Endodermal cell (in vitro differentiated cells): Measurements from ENCODE around the gene DDX39A. TPM values are rescaled to one million over a fixed set of nuclear protein-coding genes. Genes with fewer than 3 reads are reported as not detected.

Experiments
- DNase-seq: peaks from one replicate; pipeline ENCODE4 v3.0.0-alpha.2; 2017
- H3K27ac ChIP-seq: 2 replicates; pipeline ENCODE4 v1.5.1; 2013; ENCODE audit warnings: mild to moderate bottlenecking, low read depth, low read length, moderate library complexity
- H3K27me3 ChIP-seq: 2 replicates; pipeline ENCODE4 v1.6.1; 2013; ENCODE audit warnings: mild to moderate bottlenecking, low read length, moderate library complexity; ENCODE audit not compliant: insufficient read depth, control insufficient read depth, poor library complexity, severe bottlenecking
- H3K36me3 ChIP-seq: 2 replicates; pipeline ENCODE4 v1.7.0; 2013; ENCODE audit warnings: mild to moderate bottlenecking, low read length, moderate library complexity; ENCODE audit not compliant: control insufficient read depth, insufficient read depth
- H3K4me1 ChIP-seq: one replicate; pipeline ENCODE4 v1.7.0; 2013; ENCODE audit warnings: low read length; ENCODE audit not compliant: control insufficient read depth, insufficient read depth
- H3K4me3 ChIP-seq: 2 replicates; pipeline ENCODE4 v1.5.1; 2013; ENCODE audit warnings: mild to moderate bottlenecking, low read length, moderate library complexity
- H3K9ac ChIP-seq: 2 replicates; pipeline ENCODE4 v1.6.1; 2013; ENCODE audit warnings: mild to moderate bottlenecking, low read length, moderate library complexity; ENCODE audit not compliant: poor library complexity, severe bottlenecking; ENCODE audit errors: extremely low read depth
- H3K9me3 ChIP-seq: 2 replicates; pipeline ENCODE4 v1.6.1; 2013; ENCODE audit warnings: mild to moderate bottlenecking, low read length, moderate library complexity; ENCODE audit not compliant: control insufficient read depth
- H3K27ac Mint-ChIP-seq: 2 replicates; pipeline ENCODE4 v1.8.0; 2020; ENCODE audit warnings: mixed read lengths
- H3K27me3 Mint-ChIP-seq: 2 replicates; pipeline ENCODE4 v1.8.0; 2021; ENCODE audit warnings: mild to moderate bottlenecking, mixed read lengths; ENCODE audit not compliant: insufficient read depth
- H3K36me3 Mint-ChIP-seq: 2 replicates; pipeline ENCODE4 v1.8.0; 2020; ENCODE audit warnings: low read depth, mixed read lengths
- H3K4me1 Mint-ChIP-seq: 2 replicates; pipeline ENCODE4 v1.8.0; 2020; ENCODE audit warnings: mixed read lengths
- H3K4me3 Mint-ChIP-seq: 2 replicates; pipeline ENCODE4 v1.8.0; 2020; ENCODE audit warnings: mild to moderate bottlenecking, moderate library complexity, mixed read lengths
- H3K9me3 Mint-ChIP-seq: 2 replicates; pipeline ENCODE4 v1.8.0; 2020; ENCODE audit warnings: mild to moderate bottlenecking, mixed read lengths
- CTCF ChIP-seq: fragments of 200-600 bp; sonication (generic); conservative IDR thresholded peaks from 2 replicates; pipeline ENCODE4 v1.5.0; 2021; ENCODE audit warnings: antibody characterized with exemption, mild to moderate bottlenecking
- WGBS, 2 experiments: methylation state at CpG; one replicate each; pipeline versions ENCODE4 v1.1.5 to v1.1.7; 2013; ENCODE audit warnings: missing lambda C conversion rate in 2 of 2, mixed read lengths in 1 of 2; ENCODE audit not compliant: insufficient coverage in 1 of 2, insufficient read length in 1 of 2; 5-methylcytosine and 5-hydroxymethylcytosine counted together
- total RNA-seq, 2 donors: library from RNA; stranded (reverse); fragmentation: NEBNext Ultra II Directional in 1 of 2; extraction: Animal tissue kit (Norgen Biotek cat#: 25700) in 1 of 2; gene quantifications; 2 replicates in 1 of 2; 3 replicates in 1 of 2; pipeline ENCODE4 v1.2.1, GENCODE V29; 2021

Gene DDX39A
- total RNA-seq, 2 donors from 2014 or later: 82.5 to 86.1 TPM

- H3K4me3 Mint-ChIP-seq: peak overlapping the region; percentile 34
- peaks cover 10% of the 10 kb centered on the region for H3K4me1 Mint-ChIP-seq
- no peak overlapping the region for H3K4me3 ChIP-seq
- peak; percentile 84 for DNase-seq
- H3K27ac Mint-ChIP-seq: peak overlapping the region; percentile 83
- H3K9me3 Mint-ChIP-seq: no peaks in the 10 kb centered on the region
- WGBS, 2 experiments: 72 to 75% methylated on average over 5 to 7 of the region's 7 CpGs
- H3K9ac ChIP-seq: no peak overlapping the region
- no peaks in the 10 kb centered on the region for H3K27me3 Mint-ChIP-seq
- TF ChIP-seq CTCF: peak; percentile 60
- H3K4me1 ChIP-seq: no peaks in the 10 kb centered on the region
- H3K9me3 ChIP-seq: no peaks in the 10 kb centered on the region
- no peaks in the 10 kb centered on the region for H3K36me3 ChIP-seq
- no peak overlapping the region for H3K27ac ChIP-seq
- H3K27me3 ChIP-seq: no peaks in the 10 kb centered on the region
- peaks cover 2% of the 10 kb centered on the region for H3K36me3 Mint-ChIP-seq
Measured at GRCh38 chr19:14361824-14362223, 57.3 kb downstream of the DDX39A start.

Other genes starting within 250 kb of the DDX39A start
- gene ADGRL1, start 213.2 kb downstream of the DDX39A start, total RNA-seq: 10 to 100 TPM; 70.8 to 82.6 TPM
- gene ADGRE5, start 37.9 kb downstream of the DDX39A start, total RNA-seq: 1 to 10 TPM in 1 of 2 donors, under 1 TPM in 1; 0.60 to 1.2 TPM
- gene PKN1, start 14.0 kb upstream of the DDX39A start, total RNA-seq: 100 to 1,000 TPM; 103 to 141 TPM
- gene PTGER1, start 56.0 kb upstream of the DDX39A start, total RNA-seq: 1 to 10 TPM in 1 of 2 donors, under 1 TPM in 1; 0.81 to 1.0 TPM
- 10 to 100 TPM; 68.6 to 72.6 TPM for gene GIPC1, start 76.8 kb upstream of the DDX39A start, total RNA-seq
- gene DNAJB1, start 99.1 kb upstream of the DDX39A start, total RNA-seq: 10 to 100 TPM; 66.1 to 70.0 TPM
- gene TECR, start 110.3 kb upstream of the DDX39A start, total RNA-seq: 100 to 1,000 TPM; 127 to 140 TPM
- 100 to 1,000 TPM; 127 to 141 TPM for gene NDUFB7, start 152.7 kb upstream of the DDX39A start, total RNA-seq
- not detected for gene CLEC17A, start 163.7 kb upstream of the DDX39A start, total RNA-seq